Cardiac atrium fibroblast (primary cell): ENCODE measurements around the gene TEKT5. TPM values are rescaled to one million over a fixed set of nuclear protein-coding genes. Genes with fewer than 3 reads are reported as not detected.

ENCODE experiments used
- total RNA-seq: library from RNA; depleted of rRNA; stranded (reverse); fragments of >200 nt; gene quantifications from 2 replicates; pipeline ENCODE4 v1.2.3, GENCODE V29; 2015

TEKT5 gene
- total RNA-seq: not detected in 2 replicates

GRCh38 chr16:10694830-10695229 lies at the start of gene TEKT5:
TEKT5 (minus strand) TSS chr16:10694930; CDS start chr16:10694873, 57 bp downstream.

GRCh38 chr16:10743610-10744369 lies 49.1 kb upstream of the TEKT5 start, which contains the start of gene NUBP1:
NUBP1 (plus strand) TSS chr16:10743842; CDS start chr16:10743864, 22 bp downstream.

GRCh38 chr16:10579965-10580882 lies 114.5 kb downstream of the TEKT5 start, which contains the start of gene EMP2:
EMP2 (minus strand) TSS chr16:10580598; CDS start chr16:10547617, 32,981 bp downstream.

Other genes with a start within 250 kb of the TEKT5 start
- gene EMP2, start 114.3 kb downstream of the TEKT5 start, total RNA-seq: 9.4 and 19.5 TPM in 2 replicates
- 16.4 and 17.5 TPM in 2 replicates for gene NUBP1, start 48.9 kb upstream of the TEKT5 start, total RNA-seq
- 0.18 TPM in 1 of 2 replicates, not detected in the other for gene TVP23A, start 123.9 kb upstream of the TEKT5 start, total RNA-seq
- gene CIITA, start 182.3 kb upstream of the TEKT5 start, total RNA-seq: 0.49 TPM in 1 of 2 replicates, not detected in the other
- gene DEXI, start 247.5 kb upstream of the TEKT5 start, total RNA-seq: 67.2 and 84.2 TPM in 2 replicates
- gene CLEC16A, start 249.6 kb upstream of the TEKT5 start, total RNA-seq: 7.6 and 10.2 TPM in 2 replicates